ENCODE results near the gene NXNL1. TPM values are rescaled to one million over a fixed set of nuclear protein-coding genes. Genes with fewer than 3 reads are reported as not detected.

NXNL1 gene
- total and polyA plus RNA-seq, 2 of the 13 experiments (the other 11 are each of a cell fraction or from before 2014, with no cell fraction given): not detected

- TF ChIP-seq, protein P1, sequence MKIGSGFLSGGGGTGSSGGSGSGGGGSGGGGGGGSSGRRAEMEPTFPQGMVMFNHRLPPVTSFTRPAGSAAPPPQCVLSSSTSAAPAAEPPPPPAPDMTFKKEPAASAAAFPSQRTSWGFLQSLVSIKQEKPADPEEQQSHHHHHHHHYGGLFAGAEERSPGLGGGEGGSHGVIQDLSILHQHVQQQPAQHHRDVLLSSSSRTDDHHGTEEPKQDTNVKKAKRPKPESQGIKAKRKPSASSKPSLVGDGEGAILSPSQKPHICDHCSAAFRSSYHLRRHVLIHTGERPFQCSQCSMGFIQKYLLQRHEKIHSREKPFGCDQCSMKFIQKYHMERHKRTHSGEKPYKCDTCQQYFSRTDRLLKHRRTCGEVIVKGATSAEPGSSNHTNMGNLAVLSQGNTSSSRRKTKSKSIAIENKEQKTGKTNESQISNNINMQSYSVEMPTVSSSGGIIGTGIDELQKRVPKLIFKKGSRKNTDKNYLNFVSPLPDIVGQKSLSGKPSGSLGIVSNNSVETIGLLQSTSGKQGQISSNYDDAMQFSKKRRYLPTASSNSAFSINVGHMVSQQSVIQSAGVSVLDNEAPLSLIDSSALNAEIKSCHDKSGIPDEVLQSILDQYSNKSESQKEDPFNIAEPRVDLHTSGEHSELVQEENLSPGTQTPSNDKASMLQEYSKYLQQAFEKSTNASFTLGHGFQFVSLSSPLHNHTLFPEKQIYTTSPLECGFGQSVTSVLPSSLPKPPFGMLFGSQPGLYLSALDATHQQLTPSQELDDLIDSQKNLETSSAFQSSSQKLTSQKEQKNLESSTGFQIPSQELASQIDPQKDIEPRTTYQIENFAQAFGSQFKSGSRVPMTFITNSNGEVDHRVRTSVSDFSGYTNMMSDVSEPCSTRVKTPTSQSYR (CRISPR knock-in tag; IDR thresholded peaks at IDR 0.05; ENCODE audit: borderline replicate concordance): peak; percentile 80
- TF ChIP-seq RFX1 (IDR thresholded peaks at IDR 0.05) (peak; percentile 80), HNRNPLL (IDR thresholded peaks at IDR 0.05; ENCODE audit: low read depth, low read length, poor library complexity, severe bottlenecking) (peak; percentile 34), PCBP1 (IDR thresholded peaks at IDR 0.05; ENCODE audit: borderline replicate concordance, low read depth, low read length) (0 out of 2 replicates have a peak, but pooled peaks have one; percentile 21), DR1 (CRISPR knock-in tag; IDR thresholded peaks at IDR 0.05) (0 out of 2 replicates have a peak, but pooled peaks have one; percentile 35), ZBTB46 (CRISPR knock-in tag; IDR thresholded peaks at IDR 0.05; ENCODE audit: borderline replicate concordance) (no peak), ZNF557 (CRISPR knock-in tag; IDR thresholded peaks at IDR 0.05) (0 out of 2 replicates have a peak, but pooled peaks have one; percentile 31), TCF7 (IDR thresholded peaks at IDR 0.05; ENCODE audit: low read depth) (no peak), MXI1 (IDR thresholded peaks at IDR 0.05; ENCODE audit: borderline replicate concordance, low read depth, low read length) (peak; percentile 95)
- TF ChIP-seq, protein P2, sequence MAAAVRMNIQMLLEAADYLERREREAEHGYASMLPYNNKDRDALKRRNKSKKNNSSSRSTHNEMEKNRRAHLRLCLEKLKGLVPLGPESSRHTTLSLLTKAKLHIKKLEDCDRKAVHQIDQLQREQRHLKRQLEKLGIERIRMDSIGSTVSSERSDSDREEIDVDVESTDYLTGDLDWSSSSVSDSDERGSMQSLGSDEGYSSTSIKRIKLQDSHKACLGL (CRISPR knock-in tag; IDR thresholded peaks at IDR 0.05): peak; percentile 72; the same call in 1 of the 2 replicates
- TF ChIP-seq, protein P3, sequence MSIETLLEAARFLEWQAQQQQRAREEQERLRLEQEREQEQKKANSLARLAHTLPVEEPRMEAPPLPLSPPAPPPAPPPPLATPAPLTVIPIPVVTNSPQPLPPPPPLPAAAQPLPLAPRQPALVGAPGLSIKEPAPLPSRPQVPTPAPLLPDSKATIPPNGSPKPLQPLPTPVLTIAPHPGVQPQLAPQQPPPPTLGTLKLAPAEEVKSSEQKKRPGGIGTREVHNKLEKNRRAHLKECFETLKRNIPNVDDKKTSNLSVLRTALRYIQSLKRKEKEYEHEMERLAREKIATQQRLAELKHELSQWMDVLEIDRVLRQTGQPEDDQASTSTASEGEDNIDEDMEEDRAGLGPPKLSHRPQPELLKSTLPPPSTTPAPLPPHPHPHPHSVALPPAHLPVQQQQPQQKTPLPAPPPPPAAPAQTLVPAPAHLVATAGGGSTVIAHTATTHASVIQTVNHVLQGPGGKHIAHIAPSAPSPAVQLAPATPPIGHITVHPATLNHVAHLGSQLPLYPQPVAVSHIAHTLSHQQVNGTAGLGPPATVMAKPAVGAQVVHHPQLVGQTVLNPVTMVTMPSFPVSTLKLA (IDR thresholded peaks at IDR 0.05): peak; percentile 73
These were observed 8.8 kb upstream of the NXNL1 start (continued) for GRCh38 chr19:17469481-17470067.

Measured in HepG2 (cell line).